Sigmoid colon (tissue), 7 donors: ENCODE measurements around the gene LCLAT1. TPM values are rescaled to one million over a fixed set of nuclear protein-coding genes. Genes with fewer than 3 reads are reported as not detected.

ENCODE experiments used
- DNase-seq: peaks from one replicate; pipeline ENCODE4 v3.0.0-alpha.2; 2019
- H3K27ac ChIP-seq, 4 donors: fragments of 200-600 bp; sonication (generic); one replicate each; pipeline ENCODE4 v1.5.1; 2016 to 2019; ENCODE audit warnings: mild to moderate bottlenecking in 1 of 4
- H3K27me3 ChIP-seq, 3 donors: fragments of 200-600 bp; sonication (generic); one replicate each; pipeline ENCODE4 v1.5.1; 2019; ENCODE audit warnings: mild to moderate bottlenecking in 1 of 3
- H3K36me3 ChIP-seq, 4 donors: fragments of 200-600 bp; sonication (generic); one replicate each; pipeline ENCODE4 v1.5.1; 2016 to 2019
- H3K4me1 ChIP-seq, 4 donors: fragments of 200-600 bp; sonication (generic); one replicate each; pipeline ENCODE4 v1.5.1; 2017 to 2019
- H3K4me3 ChIP-seq, 4 donors: fragments of 200-600 bp; sonication (generic); one replicate each; pipeline ENCODE4 v1.5.1; 2017 to 2019; ENCODE audit warnings: mild to moderate bottlenecking in 2 of 4, moderate library complexity in 1 of 4
- H3K9me3 ChIP-seq, 4 donors: fragments of 200-600 bp in 3 of 4; sonication (generic) in 3 of 4; one replicate each; pipeline versions ENCODE4 v1.5.1 to v1.6.1; 2013 to 2019
- EP300 ChIP-seq, 4 donors: sonication (generic); formaldehyde crosslinking; IDR thresholded peaks; one replicate each; pipeline ENCODE4 v1.6.1; 2017; ENCODE audit warnings: antibody characterized with exemption in 4 of 4
- POLR2A ChIP-seq, 2 donors: fragments of 450-650 bp; IDR thresholded peaks; one replicate each; pipeline ENCODE4 v1.6.1; 2016; ENCODE audit warnings: antibody characterized with exemption in 2 of 2, mild to moderate bottlenecking in 2 of 2, moderate library complexity in 2 of 2
- POLR2AphosphoS5 ChIP-seq, 4 donors: sonication (generic); formaldehyde crosslinking; IDR thresholded peaks; one replicate each; pipeline ENCODE4 v1.6.1; 2017; ENCODE audit warnings: antibody characterized with exemption in 4 of 4
- WGBS, 2 donors: extraction: QIAGEN DNeasy Blood & Tissue Kit; methylation state at CpG; one replicate each; pipeline ENCODE4 v1.1.7; 2013; 5-methylcytosine and 5-hydroxymethylcytosine counted together
- intact Hi-C: fragments of 100-400 bp; cut with DNase I; formaldehyde crosslinking; loops from one replicate; pipeline ENCODE4 v1.15.1; 2023
- polyA plus RNA-seq, 3 donors: library from polyadenylated mRNA; stranded (reverse); fragments of 200-250 nt; gene quantifications; one replicate each; pipeline ENCODE4 v1.2.3, GENCODE V29; 2013
- total RNA-seq, 4 donors: library from RNA; depleted of rRNA; stranded (reverse); fragments of >200 nt; gene quantifications; one replicate each; pipeline ENCODE4 v1.1.0, GENCODE V29; 2016
- TF ChIP-seq, protein P1 (sequence below), 4 experiments: fragments of 450-650 bp in 3 of 4; fragments of 200-600 bp in 1 of 4; IDR thresholded peaks; one replicate each; pipeline ENCODE4 v1.5.1; 2016 to 2019; ENCODE audit warnings: antibody characterized with exemption in 4 of 4, mild to moderate bottlenecking in 3 of 4, moderate library complexity in 2 of 4
- donor health status: healthy with polysubstance abuse.
- donor health status: Bipolar disorder and iron deficiency.
- donor health status: healthy.

LCLAT1 gene
- total and polyA plus RNA-seq, 7 donors, result 1.2 to 17.2 (median 10.0) TPM

DNA sequence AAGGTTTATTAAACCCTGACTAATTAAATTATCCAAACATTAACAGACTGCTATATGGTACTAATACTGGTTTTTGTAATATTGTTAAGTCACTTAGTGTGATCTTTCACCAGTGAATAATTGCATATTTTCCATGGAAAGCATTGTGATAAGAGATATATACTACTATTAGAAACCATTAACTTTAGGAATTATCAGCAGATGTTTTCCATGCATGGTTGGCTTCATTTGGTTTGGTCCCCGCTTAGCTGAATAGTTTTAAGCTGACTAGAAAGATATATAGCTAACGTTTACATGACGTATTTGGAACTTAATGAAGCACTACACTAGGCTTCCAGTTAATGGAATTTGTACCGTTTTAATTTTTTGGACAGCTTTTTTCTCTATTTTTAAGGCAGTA, 37.9 kb downstream of the LCLAT1 start:
- no peak overlapping the region for H3K4me3 ChIP-seq
- H3K9me3 ChIP-seq, result no peaks in the 10 kb centered on the region
- TF ChIP-seq EP300 (IDR thresholded peaks at IDR 0.05) (no peak), POLR2A (IDR thresholded peaks at IDR 0.05) (no peak), POLR2AphosphoS5 (IDR thresholded peaks at IDR 0.05) (no peak)
- TF ChIP-seq, protein P1, sequence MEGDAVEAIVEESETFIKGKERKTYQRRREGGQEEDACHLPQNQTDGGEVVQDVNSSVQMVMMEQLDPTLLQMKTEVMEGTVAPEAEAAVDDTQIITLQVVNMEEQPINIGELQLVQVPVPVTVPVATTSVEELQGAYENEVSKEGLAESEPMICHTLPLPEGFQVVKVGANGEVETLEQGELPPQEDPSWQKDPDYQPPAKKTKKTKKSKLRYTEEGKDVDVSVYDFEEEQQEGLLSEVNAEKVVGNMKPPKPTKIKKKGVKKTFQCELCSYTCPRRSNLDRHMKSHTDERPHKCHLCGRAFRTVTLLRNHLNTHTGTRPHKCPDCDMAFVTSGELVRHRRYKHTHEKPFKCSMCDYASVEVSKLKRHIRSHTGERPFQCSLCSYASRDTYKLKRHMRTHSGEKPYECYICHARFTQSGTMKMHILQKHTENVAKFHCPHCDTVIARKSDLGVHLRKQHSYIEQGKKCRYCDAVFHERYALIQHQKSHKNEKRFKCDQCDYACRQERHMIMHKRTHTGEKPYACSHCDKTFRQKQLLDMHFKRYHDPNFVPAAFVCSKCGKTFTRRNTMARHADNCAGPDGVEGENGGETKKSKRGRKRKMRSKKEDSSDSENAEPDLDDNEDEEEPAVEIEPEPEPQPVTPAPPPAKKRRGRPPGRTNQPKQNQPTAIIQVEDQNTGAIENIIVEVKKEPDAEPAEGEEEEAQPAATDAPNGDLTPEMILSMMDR (IDR thresholded peaks at IDR 0.05), result no peak
- peaks cover 0 to 35% (median 17%) of the 10 kb centered on the region in 4 donors for H3K4me1 ChIP-seq
- H3K36me3 ChIP-seq, result no peaks in the 10 kb centered on the region
- H3K27me3 ChIP-seq, result no peaks in the 10 kb centered on the region
- no peak for DNase-seq
- no peak overlapping the region for H3K27ac ChIP-seq
- WGBS, 2 donors, result 86 to 97% methylated on average over 4 of the region's 4 CpGs
- intact Hi-C loops, result no loop called here

DNA sequence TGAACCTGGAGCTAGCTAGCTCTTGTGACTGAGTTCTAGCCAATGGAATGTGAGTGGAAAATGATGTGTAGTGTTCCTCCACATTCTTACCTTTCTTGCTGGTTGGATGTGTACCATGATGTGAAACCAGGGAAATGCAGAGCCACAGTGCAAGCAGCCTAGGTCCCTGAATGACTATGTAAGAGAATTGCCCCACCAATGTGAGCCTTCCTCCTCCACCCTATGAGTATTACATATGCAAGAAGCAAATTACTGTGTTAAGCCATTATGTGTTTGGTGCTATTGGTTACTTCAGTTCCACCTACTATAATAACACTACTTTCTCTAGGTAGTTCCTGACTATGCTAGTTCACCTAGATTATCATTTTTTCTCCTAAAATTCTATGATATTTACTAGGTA, 39.6 kb downstream of the LCLAT1 start:
- H3K27me3 ChIP-seq, result no peaks in the 10 kb centered on the region
- DNase-seq, result no peak
- no peaks in the 10 kb centered on the region for H3K36me3 ChIP-seq
- TF ChIP-seq, protein P1 (IDR thresholded peaks at IDR 0.05), result no peak
- TF ChIP-seq POLR2A (IDR thresholded peaks at IDR 0.05), result no peak
- no peak for TF ChIP-seq EP300 (IDR thresholded peaks at IDR 0.05)
- no peak for TF ChIP-seq POLR2AphosphoS5 (IDR thresholded peaks at IDR 0.05)
- H3K4me3 ChIP-seq, result no peak overlapping the region
- H3K27ac ChIP-seq, result no peak overlapping the region
- peaks cover 0 to 29% (median 11%) of the 10 kb centered on the region in 4 donors for H3K4me1 ChIP-seq
- intact Hi-C loops, result no loop called here
- H3K9me3 ChIP-seq, result no peaks in the 10 kb centered on the region

DNA sequence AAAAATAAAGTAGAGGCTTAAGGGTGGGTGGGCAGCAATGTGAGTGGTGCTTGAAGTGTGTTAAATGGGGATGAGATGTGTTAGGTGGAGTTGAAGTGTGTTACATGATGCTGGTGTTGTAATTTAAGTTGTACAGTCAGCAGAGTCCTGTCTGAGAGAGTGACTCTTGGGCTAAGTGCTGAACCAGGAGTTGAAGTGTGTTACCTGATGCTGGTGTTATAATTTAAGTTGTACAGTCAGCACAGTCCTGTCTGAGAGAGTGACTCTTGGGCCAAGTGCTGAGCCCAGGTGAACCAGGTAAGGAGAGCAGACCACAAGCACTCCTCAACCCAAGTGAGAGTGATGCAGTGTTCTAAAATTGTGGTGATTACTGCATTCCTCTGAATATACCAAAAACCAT, 40.6 kb downstream of the LCLAT1 start:
- no peak overlapping the region for H3K27ac ChIP-seq
- peaks cover 0 to 20% (median 5%) of the 10 kb centered on the region in 4 donors for H3K4me1 ChIP-seq
- H3K4me3 ChIP-seq, result no peak overlapping the region
- H3K27me3 ChIP-seq, result no peaks in the 10 kb centered on the region
- no peaks in the 10 kb centered on the region for H3K9me3 ChIP-seq
- TF ChIP-seq EP300 (IDR thresholded peaks at IDR 0.05) (no peak), POLR2AphosphoS5 (IDR thresholded peaks at IDR 0.05) (no peak), POLR2A (IDR thresholded peaks at IDR 0.05) (no peak)
- TF ChIP-seq, protein P1 (IDR thresholded peaks at IDR 0.05), result no peak
- intact Hi-C loops, result no loop called here
- H3K36me3 ChIP-seq, result no peaks in the 10 kb centered on the region
- DNase-seq, result no peak

- Histone ChIP-seq H3K27ac (no peak overlapping the region), H3K36me3 (no peaks in the 10 kb centered on the region), H3K9me3 (no peaks in the 10 kb centered on the region), H3K4me3 (no peak overlapping the region), H3K27me3 (no peaks in the 10 kb centered on the region), H3K4me1 (peaks cover 0 to 15% (median 7%) of the 10 kb centered on the region in 4 donors)
- TF ChIP-seq POLR2AphosphoS5 (IDR thresholded peaks at IDR 0.05) (no peak), EP300 (IDR thresholded peaks at IDR 0.05) (no peak), POLR2A (IDR thresholded peaks at IDR 0.05) (no peak)
- TF ChIP-seq, protein P1 (IDR thresholded peaks at IDR 0.05), result no peak
- WGBS, 2 donors, result 77 to 80% methylated on average over 1 of the region's 1 CpG
- DNase-seq, result no peak
- intact Hi-C loops, result no loop called here
Observed at GRCh38 chr2:30488012-30488659, 41.1 kb downstream of the LCLAT1 start.

DNA sequence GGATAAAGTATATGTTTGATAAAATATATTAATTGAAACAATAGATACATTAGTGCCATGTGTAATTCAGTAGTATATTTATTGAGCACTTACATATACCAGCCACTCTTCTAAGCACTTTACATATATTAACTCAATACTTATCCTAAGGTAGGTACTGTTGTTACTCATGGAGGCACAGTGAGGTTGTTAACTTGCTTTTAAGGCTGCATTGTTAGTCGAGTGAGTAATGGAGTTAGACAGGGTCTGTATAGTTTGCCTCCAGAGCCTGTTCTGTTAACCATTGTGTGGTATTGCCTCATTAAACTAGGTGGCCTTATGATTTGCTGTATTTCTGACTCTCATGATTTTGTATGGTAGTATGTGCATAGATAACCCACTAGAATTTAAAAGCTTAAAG, 44.2 kb downstream of the LCLAT1 start:
- Histone ChIP-seq H3K27me3 (no peaks in the 10 kb centered on the region), H3K4me1 (peaks cover 0 to 19% (median 0%) of the 10 kb centered on the region in 4 donors), H3K36me3 (no peaks in the 10 kb centered on the region), H3K4me3 (no peak overlapping the region), H3K9me3 (no peaks in the 10 kb centered on the region), H3K27ac (no peak overlapping the region)
- no peak for DNase-seq
- TF ChIP-seq EP300 (IDR thresholded peaks at IDR 0.05) (no peak), POLR2AphosphoS5 (IDR thresholded peaks at IDR 0.05) (no peak), POLR2A (IDR thresholded peaks at IDR 0.05) (no peak)
- TF ChIP-seq, protein P1 (IDR thresholded peaks at IDR 0.05), result no peak
- WGBS, 2 donors, result 78 to 85% methylated on average over 1 of the region's 1 CpG
- intact Hi-C loops, result no loop called here
